Fibroblast of lung (primary cell): Measurements from ENCODE around the gene FMNL1. TPM values are rescaled to one million over a fixed set of nuclear protein-coding genes. Genes with fewer than 3 reads are reported as not detected.
"Not testable (repeated sequence)": the region's sequence is repeated elsewhere in the genome, so short reads cannot be mapped to it uniquely, and the experiment has no call there.

ENCODE experiments used
- DNase-seq, 2 donors: peaks; one replicate each; pipeline versions ENCODE4 v3.0.0 to v3.0.0-alpha.2; 2010; ENCODE audit warnings: low read depth in 2 of 2
- H2AFZ ChIP-seq: 2 replicates; pipeline ENCODE4 v1.5.1; 2012; ENCODE audit warnings: low read length, control low read depth, inconsistent platforms
- H3K27ac ChIP-seq: 2 replicates; pipeline ENCODE4 v1.5.1; 2011; ENCODE audit warnings: low read length, control low read depth; ENCODE audit not compliant: insufficient read depth
- H3K27me3 ChIP-seq: 2 replicates; pipeline ENCODE4 v1.5.1; 2011; ENCODE audit warnings: mild to moderate bottlenecking, low read length; ENCODE audit not compliant: control insufficient read depth, insufficient read depth
- H3K36me3 ChIP-seq: 2 replicates; pipeline ENCODE4 v1.5.1; 2011; ENCODE audit warnings: low read length; ENCODE audit not compliant: control insufficient read depth, insufficient read depth
- H3K4me1 ChIP-seq: 2 replicates; pipeline ENCODE4 v1.5.1; 2011; ENCODE audit warnings: low read length; ENCODE audit not compliant: control insufficient read depth, insufficient read depth; ENCODE audit errors: extremely low read depth
- H3K4me2 ChIP-seq: 2 replicates; pipeline ENCODE4 v1.5.1; 2011; ENCODE audit warnings: low read length, control low read depth; ENCODE audit not compliant: insufficient read depth; ENCODE audit errors: extremely low read depth
- H3K4me3 ChIP-seq, 4 experiments: fragments of 200-600 bp in 1 of 4; sonication (generic) in 1 of 4; replicated peaks in 1 of 4; 2 replicates each; pipeline ENCODE4 v1.5.1; 2011 to 2016; ENCODE audit warnings: low read length in 4 of 4, low read depth in 3 of 4, mild to moderate bottlenecking in 3 of 4, control low read depth in 2 of 4, inconsistent platforms in 1 of 4, mixed read lengths in 1 of 4; ENCODE audit not compliant: insufficient read depth in 1 of 4; ENCODE audit errors: control extremely low read depth in 1 of 4
- H3K79me2 ChIP-seq: 2 replicates; pipeline ENCODE4 v1.5.1; 2012; ENCODE audit warnings: mild to moderate bottlenecking, low read length, inconsistent platforms; ENCODE audit not compliant: control insufficient read depth, insufficient read depth
- H3K9ac ChIP-seq: 2 replicates; pipeline ENCODE4 v1.5.1; 2011; ENCODE audit warnings: mild to moderate bottlenecking, low read length, control low read depth; ENCODE audit not compliant: insufficient read depth
- H3K9me3 ChIP-seq: 2 replicates; pipeline ENCODE4 v1.5.1; 2012; ENCODE audit warnings: low read depth, low read length; ENCODE audit not compliant: control insufficient read depth, insufficient read depth
- H4K20me1 ChIP-seq: 2 replicates; pipeline ENCODE4 v1.5.1; 2011; ENCODE audit warnings: low read length; ENCODE audit not compliant: control insufficient read depth, insufficient read depth; ENCODE audit errors: extremely low read depth
- CTCF ChIP-seq, 2 donors: IDR thresholded peaks in 1 of 2; conservative IDR thresholded peaks in 1 of 2; 1 replicate in 1 of 2; 2 replicates in 1 of 2; pipeline ENCODE4 v1.5.1; 2011 to 2012; ENCODE audit warnings: low read length in 2 of 2, control low read depth in 1 of 2, inconsistent platforms in 1 of 2, low read depth in 1 of 2, mild to moderate bottlenecking in 1 of 2
- EZH2 ChIP-seq: IDR thresholded peaks from 2 replicates; pipeline ENCODE4 v1.5.1; 2012; ENCODE audit warnings: low read length, control low read depth, mild to moderate bottlenecking; ENCODE audit errors: missing control alignments
- polyA plus RNA-seq, 2 donors: library from polyadenylated mRNA; depleted of rRNA in 1 of 2; stranded (reverse) in 1 of 2; unstranded in 1 of 2; fragments of >200 nt; gene quantifications; 2 replicates each; pipeline ENCODE4 v1.2.1, GENCODE V29; 2011 to 2012; ENCODE audit warnings: missing spikeins in 1 of 2
- total RNA-seq: library from RNA; depleted of rRNA; stranded (reverse); fragments of >200 nt; gene quantifications from 2 replicates; pipeline ENCODE4 v1.2.1, GENCODE V29; 2014

FMNL1 gene
- total and polyA plus RNA-seq, 2 donors (not counting 1 experiment from before 2014, with no cell fraction given) = 1.1 to 2.8 TPM

GRCh38 chr17:45248132-45248957 lies 26.7 kb downstream of the FMNL1 start:
- Histone ChIP-seq H3K4me2 (peak overlapping the region; percentile 98), H3K79me2 (no peaks in the 10 kb centered on the region), H3K27me3 (peaks cover 2% of the 10 kb centered on the region), H3K27ac (no peak overlapping the region), H3K9me3 (no peaks in the 10 kb centered on the region), H3K36me3 (no peaks in the 10 kb centered on the region), H3K9ac (no peak overlapping the region), H3K4me3 (peak overlapping the region; percentile 39 to 57 (median 54)), H3K4me1 (no peaks in the 10 kb centered on the region), H4K20me1 (no peaks in the 10 kb centered on the region), H2AFZ (no peak overlapping the region)
- TF ChIP-seq EZH2 (no peak), CTCF (conservative IDR thresholded peaks at IDR 0.05 in 1 of 2, IDR thresholded peaks at IDR 0.05 in 1 of 2; ENCODE audit: low read depth in 1 of 2, low read length in 2 of 2) (no peak)
- peak in 1 of 2 donors; percentile 24 for DNase-seq

- H3K79me2 ChIP-seq = no peaks in the 10 kb centered on the region
- H3K27ac ChIP-seq = no peak overlapping the region
- no peaks in the 10 kb centered on the region for H3K4me1 ChIP-seq
- H3K4me3 ChIP-seq = no peak overlapping the region
- H2AFZ ChIP-seq = no peak overlapping the region
- peaks cover 2% of the 10 kb centered on the region for H3K27me3 ChIP-seq
- no peaks in the 10 kb centered on the region for H4K20me1 ChIP-seq
- no peak overlapping the region for H3K9ac ChIP-seq
- no peak overlapping the region for H3K4me2 ChIP-seq
- H3K36me3 ChIP-seq = no peaks in the 10 kb centered on the region
- no peak for DNase-seq
- TF ChIP-seq CTCF (conservative IDR thresholded peaks at IDR 0.05 in 1 of 2, IDR thresholded peaks at IDR 0.05 in 1 of 2; ENCODE audit: low read depth in 1 of 2, low read length in 2 of 2) (no peak), EZH2 (no peak)
- H3K9me3 ChIP-seq = no peaks in the 10 kb centered on the region
Measured at GRCh38 chr17:45251931-45252330, 30.2 kb downstream of the FMNL1 start.

GRCh38 chr17:45253237-45253636 lies 31.6 kb downstream of the FMNL1 start:
- DNase-seq, H3K4me1 ChIP-seq, H4K20me1 ChIP-seq, H3K27ac ChIP-seq, H3K9me3 ChIP-seq, H3K4me3 ChIP-seq, H3K9ac ChIP-seq, H2AFZ ChIP-seq, H3K27me3 ChIP-seq, H3K79me2 ChIP-seq, H3K4me2 ChIP-seq, H3K36me3 ChIP-seq: not testable (repeated sequence)
